Measurements from ENCODE around the gene SNX2. TPM values are rescaled to one million over a fixed set of nuclear protein-coding genes. Genes with fewer than 3 reads are reported as not detected.

Gene SNX2
- total RNA-seq, 2 experiments from 2014 or later: 42.0 to 48.3 TPM

DNA sequence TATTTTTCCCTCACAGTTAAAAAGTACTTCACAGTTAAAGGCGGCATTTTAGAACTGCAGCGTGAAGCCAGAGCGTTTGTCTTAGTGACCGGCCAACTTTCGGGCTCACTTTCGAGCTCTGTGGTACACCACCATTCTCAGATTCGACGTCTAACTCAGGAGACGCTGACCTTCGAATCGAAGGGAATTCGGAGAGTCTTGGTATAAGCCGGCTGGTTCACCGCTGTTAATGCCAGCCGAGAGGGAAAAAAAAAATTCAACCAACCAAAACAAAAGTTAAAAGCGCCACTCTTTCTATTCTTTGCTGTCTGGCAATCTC lies 70.0 kb downstream of the SNX2 start:
- peak overlapping the region; percentile 36 for H3K27ac Mint-ChIP-seq
- ATAC-seq (peak; percentile 4), DNase-seq (no peak)
- TF ChIP-seq, protein P1, sequence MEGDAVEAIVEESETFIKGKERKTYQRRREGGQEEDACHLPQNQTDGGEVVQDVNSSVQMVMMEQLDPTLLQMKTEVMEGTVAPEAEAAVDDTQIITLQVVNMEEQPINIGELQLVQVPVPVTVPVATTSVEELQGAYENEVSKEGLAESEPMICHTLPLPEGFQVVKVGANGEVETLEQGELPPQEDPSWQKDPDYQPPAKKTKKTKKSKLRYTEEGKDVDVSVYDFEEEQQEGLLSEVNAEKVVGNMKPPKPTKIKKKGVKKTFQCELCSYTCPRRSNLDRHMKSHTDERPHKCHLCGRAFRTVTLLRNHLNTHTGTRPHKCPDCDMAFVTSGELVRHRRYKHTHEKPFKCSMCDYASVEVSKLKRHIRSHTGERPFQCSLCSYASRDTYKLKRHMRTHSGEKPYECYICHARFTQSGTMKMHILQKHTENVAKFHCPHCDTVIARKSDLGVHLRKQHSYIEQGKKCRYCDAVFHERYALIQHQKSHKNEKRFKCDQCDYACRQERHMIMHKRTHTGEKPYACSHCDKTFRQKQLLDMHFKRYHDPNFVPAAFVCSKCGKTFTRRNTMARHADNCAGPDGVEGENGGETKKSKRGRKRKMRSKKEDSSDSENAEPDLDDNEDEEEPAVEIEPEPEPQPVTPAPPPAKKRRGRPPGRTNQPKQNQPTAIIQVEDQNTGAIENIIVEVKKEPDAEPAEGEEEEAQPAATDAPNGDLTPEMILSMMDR (IDR thresholded peaks at IDR 0.05): no peak
- peaks cover 5% of the 10 kb centered on the region for H3K27me3 Mint-ChIP-seq
- peak overlapping the region; percentile 81 for H3K4me3 Mint-ChIP-seq
- H3K4me1 Mint-ChIP-seq (ENCODE audit: low read depth): peaks cover 14% of the 10 kb centered on the region
- CTCF ChIA-PET: interaction anchor here (0.7 to 1.8 kb wide), 5 partner anchors 9 to 67 kb away, joined by 3 to 6 read pairs (median 4); no protein-coding TSS in a partner anchor
- POLR2A ChIA-PET: interaction anchor here (0.7 to 2.1 kb wide), 3 partner anchors 32 to 667 kb away, joined by 3 to 5 read pairs (median 4); partner anchors contain the start of genes CSNK1G3 and SNX2
- no peaks in the 10 kb centered on the region for H3K36me3 Mint-ChIP-seq (ENCODE audit: low read depth)
- no peaks in the 10 kb centered on the region for H3K9me3 Mint-ChIP-seq
- intact Hi-C loops (cut with micrococcal nuclease): loop anchor here (10.0 kb wide), 1 partner anchor 70 kb away; the partner anchor contains the start of gene SNX2

GRCh38 chr5:122845229-122846050 lies 70.6 kb downstream of the SNX2 start, which contains the start of gene SNX24:
SNX24 (plus strand) TSS chr5:122845613; CDS start chr5:122845634, 21 bp downstream.
- TF ChIP-seq, protein P1 (IDR thresholded peaks at IDR 0.05): no peak
- peaks cover 14% of the 10 kb centered on the region for H3K4me1 Mint-ChIP-seq (ENCODE audit: low read depth)
- peaks cover 3% of the 10 kb centered on the region for H3K27me3 Mint-ChIP-seq
- H3K36me3 Mint-ChIP-seq (ENCODE audit: low read depth): no peaks in the 10 kb centered on the region
- peak; percentile 90 for ATAC-seq
- CTCF ChIA-PET: interaction anchor here (0.6 to 1.8 kb wide), 6 partner anchors 9 to 68 kb away, joined by 3 to 6 read pairs (median 4); no protein-coding TSS in a partner anchor
- intact Hi-C loops (cut with micrococcal nuclease): loop anchor here (10.0 kb wide), 1 partner anchor 71 kb away; the partner anchor contains the start of gene SNX2
- H3K9me3 Mint-ChIP-seq: no peaks in the 10 kb centered on the region
- H3K4me3 Mint-ChIP-seq: peak within 1 kb of the TSS; percentile 81
- DNase-seq: peak; percentile 77
- H3K27ac Mint-ChIP-seq: peak within 1 kb of the TSS; percentile 36
- POLR2A ChIA-PET: interaction anchor here (0.6 to 2.1 kb wide), 3 partner anchors 32 to 70 kb away, joined by 3 to 5 read pairs (median 3); partner anchors contain the start of gene SNX2

- no peaks in the 10 kb centered on the region for H3K9me3 Mint-ChIP-seq
- TF ChIP-seq, protein P1 (IDR thresholded peaks at IDR 0.05): no peak
- no peak for ATAC-seq
- POLR2A ChIA-PET: interaction anchor here (0.6 to 2.1 kb wide), 2 partner anchors 38 to 71 kb away, joined by 3 to 5 read pairs; partner anchors contain the start of gene SNX2
- no peaks in the 10 kb centered on the region for H3K36me3 Mint-ChIP-seq (ENCODE audit: low read depth)
- peaks cover 3% of the 10 kb centered on the region for H3K27me3 Mint-ChIP-seq
- DNase-seq: no peak
- CTCF ChIA-PET: interaction anchor here (0.6 to 1.8 kb wide), 3 partner anchors 11 to 68 kb away, joined by 3 to 6 read pairs (median 4); no protein-coding TSS in a partner anchor
- H3K4me3 Mint-ChIP-seq: peak overlapping the region; percentile 55
- peaks cover 14% of the 10 kb centered on the region for H3K4me1 Mint-ChIP-seq (ENCODE audit: low read depth)
- H3K27ac Mint-ChIP-seq: no peak overlapping the region
- intact Hi-C loops (cut with micrococcal nuclease): loop anchor here (10.0 kb wide), 1 partner anchor 71 kb away; the partner anchor contains the start of gene SNX2
These were observed 71.2 kb downstream of the SNX2 start for GRCh38 chr5:122846051-122846550.

DNA sequence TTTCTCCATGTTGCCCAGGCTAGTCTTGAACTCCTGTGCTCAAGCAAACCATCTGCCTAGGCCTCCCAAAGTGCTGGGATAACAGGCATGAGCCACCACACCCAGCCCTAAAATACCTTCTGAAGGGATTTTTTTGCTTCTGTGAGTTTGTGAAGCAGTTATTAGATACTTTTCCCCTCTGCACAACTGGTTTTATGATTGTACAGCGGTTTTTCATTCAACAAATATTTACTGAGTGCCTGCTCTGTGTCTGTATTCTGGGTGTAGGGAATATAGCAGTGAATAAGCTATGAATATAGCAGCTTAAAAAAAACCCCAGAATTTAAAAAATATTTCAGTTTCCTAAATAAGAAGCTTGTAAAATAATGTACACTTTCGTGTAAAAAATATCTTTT lies 72.8 kb downstream of the SNX2 start:
- Mint-ChIP-seq H3K4me1 (ENCODE audit: low read depth) (peaks cover 14% of the 10 kb centered on the region), H3K9me3 (no peaks in the 10 kb centered on the region), H3K36me3 (ENCODE audit: low read depth) (no peaks in the 10 kb centered on the region), H3K4me3 (no peak overlapping the region), H3K27ac (no peak overlapping the region), H3K27me3 (no peaks in the 10 kb centered on the region)
- DNase-seq (no peak), ATAC-seq (no peak)
- POLR2A ChIA-PET: no interaction called here
- intact Hi-C loops (cut with micrococcal nuclease): loop anchor here (10.0 kb wide), 1 partner anchor 73 kb away; the partner anchor contains the start of gene SNX2
- CTCF ChIA-PET: no interaction called here
- TF ChIP-seq, protein P1 (IDR thresholded peaks at IDR 0.05): no peak

All from activated CD8-positive, alpha-beta T cell treated with anti-CD3 and anti-CD28 coated beads for 36 hours (primary cell).